HG02884 (cell line): Measurements from ENCODE around the gene C9orf50.
"Not testable (repeated sequence)": the region's sequence is repeated elsewhere in the genome, so short reads cannot be mapped to it uniquely, and the experiment has no call there.

ENCODE experiments used
- ATAC-seq: cut with Tn5 transposase; IDR thresholded peaks from one replicate; pipeline ENCODE4 v1.9.1; 2021; ENCODE audit warnings: mild to moderate bottlenecking, moderate library complexity; ENCODE audit not compliant: unreplicated experiment

The C9orf50 gene

GRCh38 chr9:129594632-129595031, 26.3 kb downstream of the C9orf50 start:
- ATAC-seq: no peak

- not testable (repeated sequence) for ATAC-seq
Observed at GRCh38 chr9:129592790-129593189, 28.1 kb downstream of the C9orf50 start.

- ATAC-seq: no peak
Observed at GRCh38 chr9:129591916-129592315, 29.0 kb downstream of the C9orf50 start.

- ATAC-seq: no peak
Observed at GRCh38 chr9:129590466-129590865, 30.4 kb downstream of the C9orf50 start.

GRCh38 chr9:129587487-129588262, 33.2 kb downstream of the C9orf50 start:
- ATAC-seq: no peak

- no peak for ATAC-seq
Observed at GRCh38 chr9:129586685-129587084, 34.2 kb downstream of the C9orf50 start.

GRCh38 chr9:129586245-129586644, 34.7 kb downstream of the C9orf50 start:
- no peak for ATAC-seq

GRCh38 chr9:129585352-129585751, 35.5 kb downstream of the C9orf50 start:
- no peak for ATAC-seq

- no peak for ATAC-seq
Observed at GRCh38 chr9:129584136-129584535, 36.8 kb downstream of the C9orf50 start.

- ATAC-seq: no peak
Observed at GRCh38 chr9:129583308-129584038, 37.4 kb downstream of the C9orf50 start.

- no peak for ATAC-seq
Observed at GRCh38 chr9:129582855-129583254, 38.0 kb downstream of the C9orf50 start.

GRCh38 chr9:129581505-129582189, 39.3 kb downstream of the C9orf50 start:
- no peak for ATAC-seq

GRCh38 chr9:129580211-129580915, 40.5 kb downstream of the C9orf50 start:
- no peak for ATAC-seq

GRCh38 chr9:129579294-129579693, 41.6 kb downstream of the C9orf50 start:
- no peak for ATAC-seq

- no peak for ATAC-seq
Observed at GRCh38 chr9:129576546-129577543, 44.1 kb downstream of the C9orf50 start.

- no peak for ATAC-seq
Observed at GRCh38 chr9:129575818-129576217, 45.1 kb downstream of the C9orf50 start.

GRCh38 chr9:129574911-129575585, 45.9 kb downstream of the C9orf50 start:
- no peak for ATAC-seq

GRCh38 chr9:129573977-129574376, 46.9 kb downstream of the C9orf50 start:
- no peak for ATAC-seq

- no peak for ATAC-seq
Observed at GRCh38 chr9:129572517-129572916, 48.4 kb downstream of the C9orf50 start.
